Breast epithelium (tissue), 3 donors: ENCODE measurements around the gene CLEC1A.

Experiments
- POLR2A ChIP-seq: fragments of 450-650 bp; IDR thresholded peaks from one replicate; pipeline ENCODE4 v1.6.1; 2016; ENCODE audit warnings: antibody characterized with exemption, mild to moderate bottlenecking, moderate library complexity
- POLR2AphosphoS5 ChIP-seq, 3 donors: sonication (generic); formaldehyde crosslinking; IDR thresholded peaks; one replicate each; pipeline ENCODE4 v1.6.1; 2017; ENCODE audit warnings: antibody characterized with exemption in 3 of 3
- TF ChIP-seq, protein P1 (sequence below), 3 donors: fragments of 450-650 bp; IDR thresholded peaks; one replicate each; pipeline ENCODE4 v1.5.1; 2016 to 2017; ENCODE audit warnings: antibody characterized with exemption in 3 of 3, mild to moderate bottlenecking in 3 of 3, moderate library complexity in 3 of 3

DNA sequence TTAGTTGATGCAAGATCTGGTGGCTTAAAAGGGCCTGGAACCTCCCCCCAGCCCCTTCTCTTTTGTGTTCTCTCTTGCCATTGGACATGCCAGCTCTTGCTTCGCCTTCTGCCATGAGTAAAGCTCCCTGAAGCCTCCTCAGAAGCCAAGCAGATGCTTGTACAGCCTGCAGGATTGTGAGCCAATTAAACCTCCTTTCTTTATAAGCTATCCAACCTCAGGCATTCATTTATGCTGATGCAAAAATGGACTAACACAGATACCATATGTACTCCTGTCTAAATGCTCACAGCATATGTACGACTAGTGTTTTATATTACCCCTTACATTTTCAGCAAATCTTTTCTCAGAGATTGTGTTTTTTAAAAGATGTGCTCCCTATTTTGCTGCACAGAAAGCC, 26.7 kb downstream of the CLEC1A start:
- TF ChIP-seq, protein P1, sequence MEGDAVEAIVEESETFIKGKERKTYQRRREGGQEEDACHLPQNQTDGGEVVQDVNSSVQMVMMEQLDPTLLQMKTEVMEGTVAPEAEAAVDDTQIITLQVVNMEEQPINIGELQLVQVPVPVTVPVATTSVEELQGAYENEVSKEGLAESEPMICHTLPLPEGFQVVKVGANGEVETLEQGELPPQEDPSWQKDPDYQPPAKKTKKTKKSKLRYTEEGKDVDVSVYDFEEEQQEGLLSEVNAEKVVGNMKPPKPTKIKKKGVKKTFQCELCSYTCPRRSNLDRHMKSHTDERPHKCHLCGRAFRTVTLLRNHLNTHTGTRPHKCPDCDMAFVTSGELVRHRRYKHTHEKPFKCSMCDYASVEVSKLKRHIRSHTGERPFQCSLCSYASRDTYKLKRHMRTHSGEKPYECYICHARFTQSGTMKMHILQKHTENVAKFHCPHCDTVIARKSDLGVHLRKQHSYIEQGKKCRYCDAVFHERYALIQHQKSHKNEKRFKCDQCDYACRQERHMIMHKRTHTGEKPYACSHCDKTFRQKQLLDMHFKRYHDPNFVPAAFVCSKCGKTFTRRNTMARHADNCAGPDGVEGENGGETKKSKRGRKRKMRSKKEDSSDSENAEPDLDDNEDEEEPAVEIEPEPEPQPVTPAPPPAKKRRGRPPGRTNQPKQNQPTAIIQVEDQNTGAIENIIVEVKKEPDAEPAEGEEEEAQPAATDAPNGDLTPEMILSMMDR (IDR thresholded peaks at IDR 0.05) = no peak
- TF ChIP-seq POLR2AphosphoS5 (IDR thresholded peaks at IDR 0.05) (no peak), POLR2A (no peak)
